ENCODE measurements around the gene IMP4.

The IMP4 gene

GRCh38 chr2:130346041-130346740 is 3.5 kb downstream of the IMP4 start:
- TF ChIP-seq CTCF (IDR thresholded peaks at IDR 0.05; ENCODE audit: borderline replicate concordance, control extremely low read depth, extremely low read depth, insufficient read depth, missing control alignments) = no peak
- in situ Hi-C loops (cut with MboI; ENCODE audit: low sequenced_read_pairs, unreplicated experiment) = loop anchor here (25.0 kb wide), 1 partner anchor 159 kb away; the partner anchor contains the start of genes MZT2B, SMPD4 and TUBA3E
- no peak for DNase-seq (ENCODE audit: low spot score)

- TF ChIP-seq CTCF (IDR thresholded peaks at IDR 0.05; ENCODE audit: borderline replicate concordance, control extremely low read depth, extremely low read depth, insufficient read depth, missing control alignments) = no peak
- no peak for DNase-seq (ENCODE audit: low spot score)
- in situ Hi-C loops (cut with MboI; ENCODE audit: low sequenced_read_pairs, unreplicated experiment) = loop anchor here (25.0 kb wide), 1 partner anchor 159 kb away; the partner anchor contains the start of genes MZT2B, SMPD4 and TUBA3E
Observed at GRCh38 chr2:130346741-130347066, 4.0 kb downstream of the IMP4 start.

GRCh38 chr2:130347220-130347925 is 4.7 kb downstream of the IMP4 start:
- DNase-seq (ENCODE audit: low spot score) = no peak
- in situ Hi-C loops (cut with MboI; ENCODE audit: low sequenced_read_pairs, unreplicated experiment) = loop anchor here (25.0 kb wide), 1 partner anchor 160 kb away; the partner anchor contains the start of genes MZT2B, SMPD4 and TUBA3E
- no peak for TF ChIP-seq CTCF (IDR thresholded peaks at IDR 0.05; ENCODE audit: borderline replicate concordance, control extremely low read depth, extremely low read depth, insufficient read depth, missing control alignments)

GRCh38 chr2:130349174-130349573 is 6.5 kb downstream of the IMP4 start:
- no peak for DNase-seq (ENCODE audit: low spot score)
- TF ChIP-seq CTCF (IDR thresholded peaks at IDR 0.05; ENCODE audit: borderline replicate concordance, control extremely low read depth, extremely low read depth, insufficient read depth, missing control alignments) = no peak
- in situ Hi-C loops (cut with MboI; ENCODE audit: low sequenced_read_pairs, unreplicated experiment) = loop anchor here (25.0 kb wide), 1 partner anchor 162 kb away; the partner anchor contains the start of genes MZT2B, SMPD4 and TUBA3E

GRCh38 chr2:130351711-130352110 is 9.0 kb downstream of the IMP4 start:
- TF ChIP-seq CTCF (IDR thresholded peaks at IDR 0.05; ENCODE audit: borderline replicate concordance, control extremely low read depth, extremely low read depth, insufficient read depth, missing control alignments) = no peak
- no peak for DNase-seq (ENCODE audit: low spot score)
- in situ Hi-C loops (cut with MboI; ENCODE audit: low sequenced_read_pairs, unreplicated experiment) = no loop called here

GRCh38 chr2:130352237-130352636 is 9.5 kb downstream of the IMP4 start:
- in situ Hi-C loops (cut with MboI; ENCODE audit: low sequenced_read_pairs, unreplicated experiment) = no loop called here
- DNase-seq (ENCODE audit: low spot score) = no peak
- no peak for TF ChIP-seq CTCF (IDR thresholded peaks at IDR 0.05; ENCODE audit: borderline replicate concordance, control extremely low read depth, extremely low read depth, insufficient read depth, missing control alignments)

All from GM13976 (cell line).